HCT116 (cell line): ENCODE measurements around the gene ACY1. TPM values are rescaled to one million over a fixed set of nuclear protein-coding genes. Genes with fewer than 3 reads are reported as not detected.

Experiments
- ATAC-seq: fragments of 200-7000 bp; cut with Tn5 transposase; 2 replicates; pipeline ENCODE4 v1.9.1; 2020; ENCODE audit warnings: mild to moderate bottlenecking, moderate library complexity
- BruUV-seq: library from RNA; stranded (reverse); fragments of 400-500 nt; replicated peaks from 2 replicates; lab custom pipeline; 2021; lab: Mats Ljungman, UMichigan
- CTCF ChIA-PET: fragments of 300-600 bp; sonication (Branson Sonifier 250); formaldehyde crosslinking; loops from one replicate; lab custom pipeline; 2021; ENCODE audit warnings: antibody characterized with exemption; lab: Charles Lee
- POLR2A ChIA-PET: fragments of 300-600, 350-600 bp; sonication (Branson Sonifier 250); formaldehyde crosslinking; loops from one replicate; lab custom pipeline; 2021; ENCODE audit warnings: antibody characterized with exemption; lab: Charles Lee
- RAD21 ChIA-PET, 2 experiments: fragments of 300-600 bp; sonication (Branson Sonifier 250); formaldehyde crosslinking; loops; one replicate each; lab custom pipeline; 2023; ENCODE audit warnings: low total read pairs in 2 of 2; ENCODE audit not compliant: uncharacterized antibody in 2 of 2, unreplicated experiment in 2 of 2, low non-redundant PET in 1 of 2; lab: Charles Lee
- DNase-seq: peaks from one replicate; pipeline ENCODE4 v3.0.0-alpha.2; 2010; ENCODE audit warnings: low read depth, low spot score
- H2AFZ ChIP-seq: fragments of 200-600 bp; shearing (Covaris generic), sonication (generic); 2 replicates; pipeline ENCODE4 v1.6.1; 2017; ENCODE audit warnings: low read depth, mixed run types, mixed read lengths, antibody characterized with exemption, low read length; ENCODE audit not compliant: poor library complexity, severe bottlenecking
- H3K27ac ChIP-seq: 2 replicates; pipeline ENCODE4 v1.5.1; 2012; ENCODE audit warnings: low read depth, low read length
- H3K27me3 ChIP-seq: fragments of 200-600 bp; sonication (generic); 2 replicates; pipeline ENCODE4 v1.6.1; 2016; ENCODE audit warnings: mixed run types, low read length, mixed read lengths; ENCODE audit not compliant: insufficient read depth
- H3K36me3 ChIP-seq, 2 experiments: fragments of 200-500 bp in 1 of 2; fragments of 200-600 bp in 1 of 2; sonication (Bioruptor generic) in 1 of 2; sonication (generic) in 1 of 2; 2 replicates each; pipeline versions ENCODE4 v1.5.1 to v1.6.1; 2014 to 2016; ENCODE audit warnings: low read length in 2 of 2, inconsistent platforms in 1 of 2, mixed read lengths in 1 of 2, mixed run types in 1 of 2; ENCODE audit not compliant: insufficient read depth in 2 of 2, control insufficient read depth in 1 of 2
- H3K4me1 ChIP-seq, 2 experiments: fragments of 200-600 bp in 1 of 2; sonication (generic) in 1 of 2; 2 replicates each; pipeline versions ENCODE4 v1.5.1 to v1.6.1; 2012 to 2017; ENCODE audit warnings: low read length in 2 of 2, inconsistent platforms in 1 of 2, mild to moderate bottlenecking in 1 of 2, mixed read lengths in 1 of 2, mixed run types in 1 of 2, moderate library complexity in 1 of 2; ENCODE audit not compliant: insufficient read depth in 2 of 2, control insufficient read depth in 1 of 2
- H3K4me2 ChIP-seq: fragments of 200-600 bp; sonication (generic); 2 replicates; pipeline ENCODE4 v1.6.1; 2017; ENCODE audit warnings: mixed run types, low read length, mixed read lengths
- H3K4me3 ChIP-seq, 2 experiments: fragments of 200-600 bp in 1 of 2; sonication (generic) in 1 of 2; replicated peaks in 1 of 2; 2 replicates each; pipeline ENCODE4 v1.5.1; 2011 to 2016; ENCODE audit warnings: low read length in 2 of 2, control low read depth in 1 of 2, low read depth in 1 of 2, mild to moderate bottlenecking in 1 of 2, mixed read lengths in 1 of 2, mixed run types in 1 of 2
- H3K79me2 ChIP-seq: fragments of 200-600 bp; sonication (generic); 2 replicates; pipeline ENCODE4 v1.6.1; 2017; ENCODE audit warnings: mild to moderate bottlenecking, mixed run types, low read length, moderate library complexity, mixed read lengths; ENCODE audit not compliant: insufficient read depth
- H3K9ac ChIP-seq: fragments of 200-600 bp; sonication (generic); 2 replicates; pipeline ENCODE4 v1.6.1; 2016; ENCODE audit warnings: low read length, mixed read lengths
- H3K9me2 ChIP-seq: fragments of 200-600 bp; sonication (generic), shearing (Covaris generic); 2 replicates; pipeline ENCODE4 v1.6.1; 2017; ENCODE audit warnings: mixed run types, mild to moderate bottlenecking, moderate library complexity; ENCODE audit not compliant: insufficient read depth
- H3K9me3 ChIP-seq, 2 experiments: fragments of 200-500 bp in 1 of 2; fragments of 200-600 bp in 1 of 2; sonication (Bioruptor generic) in 1 of 2; sonication (generic) in 1 of 2; 2 replicates each; pipeline ENCODE4 v1.6.1; 2014 to 2017; ENCODE audit warnings: low read length in 2 of 2, mixed read lengths in 2 of 2, inconsistent platforms in 1 of 2, low read depth in 1 of 2, mild to moderate bottlenecking in 1 of 2, mixed run types in 1 of 2, moderate library complexity in 1 of 2; ENCODE audit not compliant: control insufficient read depth in 1 of 2, insufficient read depth in 1 of 2
- H4K20me1 ChIP-seq: fragments of 200-600 bp; sonication (generic), shearing (Covaris generic); 2 replicates; pipeline ENCODE4 v1.6.1; 2017; ENCODE audit warnings: mixed run types, mild to moderate bottlenecking, moderate library complexity; ENCODE audit not compliant: insufficient read depth
- ATF3 ChIP-seq: IDR thresholded peaks from 2 replicates; pipeline ENCODE4 v1.6.1; 2012
- EZH2phosphoT487 ChIP-seq: fragments of 200-600 bp; IDR thresholded peaks from 2 replicates; pipeline ENCODE4 v1.6.1; 2018; ENCODE audit warnings: antibody characterized with exemption, borderline replicate concordance
- JUND ChIP-seq: IDR thresholded peaks from 2 replicates; pipeline ENCODE4 v1.6.1; 2012
- REST ChIP-seq: IDR thresholded peaks from 2 replicates; pipeline ENCODE4 v1.6.1; 2012; ENCODE audit warnings: low read depth
- SIN3A ChIP-seq: IDR thresholded peaks from 2 replicates; pipeline ENCODE4 v1.6.1; 2012; ENCODE audit warnings: low read depth
- SRF ChIP-seq: IDR thresholded peaks from 2 replicates; pipeline ENCODE4 v1.6.1; 2012; ENCODE audit warnings: low read depth
- intact Hi-C: fragments of 100-400 bp; cut with micrococcal nuclease; formaldehyde crosslinking; loops from 2 replicates; pipeline ENCODE4 v1.10.0; 2022
- total RNA-seq: library from RNA; stranded (reverse); gene quantifications from one replicate; pipeline ENCODE4 v1.2.1, GENCODE V29; 2021; ENCODE audit not compliant: unreplicated experiment

The ACY1 gene
- total RNA-seq, 1 experiment from 2014 or later: 73.2 TPM

DNA sequence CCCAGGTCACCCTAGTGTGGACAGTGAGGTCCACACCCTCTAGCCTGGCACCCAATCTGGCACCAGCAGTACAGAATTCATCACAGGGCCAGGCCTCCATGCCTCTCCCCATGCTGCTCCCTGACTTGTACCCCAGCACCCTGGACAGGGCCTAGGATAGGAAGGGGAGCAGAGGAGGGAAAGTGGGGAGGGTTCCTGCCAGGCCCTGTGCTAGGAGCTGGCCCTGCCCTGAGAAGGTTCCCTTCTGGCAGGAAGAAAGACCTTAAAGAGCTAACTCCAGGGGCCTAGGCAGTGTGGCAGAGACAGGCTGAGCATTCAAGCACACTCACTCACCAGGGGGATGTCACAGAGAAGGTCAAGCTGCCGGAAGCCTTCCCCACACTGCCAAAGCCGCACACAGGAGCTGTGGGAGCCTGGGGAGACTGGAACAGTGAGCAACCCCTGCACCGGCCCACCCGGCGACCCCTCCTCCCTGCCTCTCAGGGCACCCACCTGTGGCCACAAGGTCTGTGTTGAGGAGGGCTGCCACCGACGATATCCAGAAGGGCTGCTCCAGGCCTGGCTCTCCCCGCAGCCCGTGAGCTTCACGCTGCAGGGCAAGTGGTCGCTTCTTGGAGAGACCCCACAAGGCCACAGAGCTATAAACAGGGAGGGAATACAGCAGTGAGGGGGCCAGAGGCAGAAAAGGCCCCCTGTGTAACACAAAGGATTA, 49.0 kb upstream of the ACY1 start:
- RAD21 ChIA-PET: no interaction called here
- Histone ChIP-seq H3K79me2 (peaks cover 27% of the 10 kb centered on the region), H2AFZ (no peak overlapping the region), H3K36me3 (peaks cover 29 to 64% of the 10 kb centered on the region in 2 experiments), H3K27ac (no peak overlapping the region), H3K4me3 (no peak overlapping the region), H3K4me2 (no peak overlapping the region), H3K4me1 (no peaks in the 10 kb centered on the region), H3K9me3 (no peaks in the 10 kb centered on the region), H3K9ac (no peak overlapping the region), H3K9me2 (no peaks in the 10 kb centered on the region), H3K27me3 (no peaks in the 10 kb centered on the region), H4K20me1 (no peaks in the 10 kb centered on the region)
- no peak for ATAC-seq
- POLR2A ChIA-PET: no interaction called here
- CTCF ChIA-PET: no interaction called here
- no TSS peak for BruUV-seq
- intact Hi-C loops: no loop called here
- TF ChIP-seq EZH2phosphoT487 (no peak), REST (no peak), SRF (no peak), ATF3 (no peak), JUND (no peak), SIN3A (no peak)
- no peak for DNase-seq
